GM18909 (cell line): Measurements from ENCODE around the gene HMGN3.
A peak's percentile ranks its signal among the peaks of the same experiment; 100 is the strongest.

Experiments
- ATAC-seq: cut with Tn5 transposase; IDR thresholded peaks from one replicate; pipeline ENCODE4 v1.9.1; 2021; ENCODE audit warnings: mild to moderate bottlenecking; ENCODE audit not compliant: unreplicated experiment, poor library complexity

Gene HMGN3

DNA sequence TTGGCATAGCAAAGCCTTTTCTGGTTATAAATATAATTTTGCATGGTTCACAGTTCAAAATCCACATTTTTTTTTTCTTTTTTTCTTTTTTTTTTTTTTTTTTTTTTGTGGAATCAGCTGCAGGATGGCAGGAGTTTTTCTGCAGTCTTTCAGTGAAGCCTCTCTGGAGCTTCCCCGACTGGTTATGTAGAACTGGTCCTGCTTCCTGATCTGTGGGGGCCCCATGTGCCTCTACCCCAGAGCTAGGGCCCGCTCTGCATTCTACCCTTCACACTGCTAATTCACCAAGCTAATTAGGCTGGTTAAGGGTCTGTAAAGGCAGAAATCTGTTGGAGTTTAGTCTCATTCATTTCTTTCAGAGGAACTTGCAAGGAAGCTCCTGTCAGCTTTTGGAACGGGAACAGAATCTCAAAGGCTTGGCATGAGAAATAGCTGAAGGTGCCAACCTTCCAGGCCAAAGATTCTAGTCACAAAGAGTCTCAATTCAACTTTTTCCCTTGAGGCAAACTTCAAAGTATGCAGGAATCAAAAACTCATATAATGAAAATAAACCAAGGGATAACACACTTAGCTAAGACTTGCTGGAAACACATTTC lies 45.5 kb downstream of the HMGN3 start:
- ATAC-seq = no peak

- no peak for ATAC-seq
These were observed 46.4 kb downstream of the HMGN3 start for GRCh38 chr6:79188107-79188506.

DNA sequence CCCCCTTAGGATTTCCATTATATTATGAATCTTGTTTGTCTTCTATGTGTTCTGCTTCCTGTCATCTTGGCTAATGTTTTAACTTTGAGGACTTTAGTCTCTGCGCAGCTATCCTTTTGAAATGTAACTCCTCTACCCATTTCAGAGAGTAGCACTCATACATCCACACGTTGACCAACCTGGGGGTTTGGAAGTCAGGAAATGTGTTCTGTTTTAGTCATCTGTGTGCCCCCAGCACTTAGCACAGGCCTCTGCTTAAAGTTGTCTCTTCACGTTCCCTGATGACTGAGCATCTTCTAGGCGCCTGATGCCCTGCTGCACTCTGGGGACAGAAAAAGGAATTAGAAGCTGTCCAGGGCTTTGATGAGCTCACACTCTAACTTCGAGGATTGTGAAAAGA lies 47.9 kb downstream of the HMGN3 start:
- no peak for ATAC-seq

DNA sequence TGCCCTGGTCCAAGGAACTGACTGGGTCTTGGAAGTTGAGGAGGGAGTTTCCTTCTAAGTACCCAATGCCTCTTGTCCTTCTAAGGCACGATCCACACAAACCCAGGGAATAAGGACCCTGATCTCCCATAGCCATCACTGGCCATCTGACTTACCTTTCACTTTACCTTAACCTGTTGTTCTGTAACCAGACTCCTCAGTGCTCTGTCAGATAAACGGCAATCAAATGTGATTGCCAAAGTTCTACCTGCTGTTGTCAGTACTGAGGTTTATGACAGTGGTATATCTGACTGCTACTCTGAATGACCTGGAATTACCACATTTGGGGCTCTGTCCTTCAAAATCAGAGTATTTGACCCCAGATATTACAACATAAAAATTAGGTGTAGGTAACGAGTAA lies 49.8 kb downstream of the HMGN3 start:
- ATAC-seq = no peak

- ATAC-seq = no peak
These were observed 50.4 kb downstream of the HMGN3 start for GRCh38 chr6:79184086-79184485.

GRCh38 chr6:79180052-79180451 lies 54.4 kb downstream of the HMGN3 start:
- ATAC-seq = no peak

- ATAC-seq = peak; percentile 44
These were observed 61.1 kb downstream of the HMGN3 start for GRCh38 chr6:79173378-79173777.

GRCh38 chr6:79170959-79171358 lies 63.5 kb downstream of the HMGN3 start:
- ATAC-seq = no peak

GRCh38 chr6:79170431-79170830 lies 64.1 kb downstream of the HMGN3 start:
- no peak for ATAC-seq

GRCh38 chr6:79168695-79168980 lies 65.8 kb downstream of the HMGN3 start:
- ATAC-seq = no peak

- ATAC-seq = no peak
These were observed 66.4 kb downstream of the HMGN3 start for GRCh38 chr6:79167931-79168694.

DNA sequence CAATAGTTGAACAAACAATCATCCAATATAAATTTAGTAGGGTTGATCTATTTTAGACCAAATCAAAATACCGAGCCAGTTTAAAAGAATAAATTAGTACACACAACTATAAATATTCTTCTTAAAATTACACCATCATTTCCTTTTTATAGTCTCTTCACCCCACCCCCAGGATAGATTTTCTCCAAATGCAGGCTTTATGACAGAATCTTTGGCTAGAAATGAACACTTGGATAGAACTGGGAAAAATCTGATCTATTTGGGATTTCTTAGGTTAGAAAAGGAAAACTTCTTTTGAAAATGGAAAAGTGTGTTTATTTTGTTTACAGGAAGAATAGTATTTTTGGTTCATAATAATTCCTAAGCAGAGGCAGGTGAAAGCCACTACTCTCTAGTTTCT lies 74.6 kb downstream of the HMGN3 start:
- no peak for ATAC-seq

DNA sequence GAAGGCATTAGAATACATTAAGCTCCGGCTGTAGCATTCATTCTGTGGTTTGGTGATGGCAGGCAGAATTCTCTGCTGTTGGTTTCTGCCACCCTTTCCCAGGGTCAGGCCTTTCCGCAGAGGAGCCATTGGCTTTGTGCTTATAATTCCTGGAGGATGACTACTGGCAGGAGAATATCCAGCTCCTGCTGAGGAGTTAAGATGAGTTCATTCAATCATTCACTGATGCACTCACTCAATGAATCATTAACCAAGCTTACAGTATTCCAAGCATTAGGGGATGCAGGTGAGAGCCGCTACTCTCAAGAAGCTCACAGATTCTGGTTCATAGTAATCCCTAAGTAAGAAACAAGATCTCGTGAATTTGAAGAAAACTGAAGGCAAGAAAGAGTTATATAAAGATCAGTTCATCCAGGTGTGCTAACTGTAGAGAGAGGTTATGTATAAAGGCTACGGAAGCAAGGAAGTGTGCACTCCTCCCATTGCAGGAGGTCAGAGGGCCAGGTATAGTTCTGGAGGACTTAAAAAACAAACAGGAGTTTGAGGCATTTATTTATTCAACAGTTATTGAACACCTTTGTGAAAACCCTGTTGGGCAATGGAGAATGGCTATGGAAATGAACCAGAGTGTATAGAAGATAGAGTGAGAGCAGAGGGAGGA lies 75.5 kb downstream of the HMGN3 start:
- no peak for ATAC-seq

GRCh38 chr6:79157961-79158644 lies 76.4 kb downstream of the HMGN3 start:
- ATAC-seq = no peak

DNA sequence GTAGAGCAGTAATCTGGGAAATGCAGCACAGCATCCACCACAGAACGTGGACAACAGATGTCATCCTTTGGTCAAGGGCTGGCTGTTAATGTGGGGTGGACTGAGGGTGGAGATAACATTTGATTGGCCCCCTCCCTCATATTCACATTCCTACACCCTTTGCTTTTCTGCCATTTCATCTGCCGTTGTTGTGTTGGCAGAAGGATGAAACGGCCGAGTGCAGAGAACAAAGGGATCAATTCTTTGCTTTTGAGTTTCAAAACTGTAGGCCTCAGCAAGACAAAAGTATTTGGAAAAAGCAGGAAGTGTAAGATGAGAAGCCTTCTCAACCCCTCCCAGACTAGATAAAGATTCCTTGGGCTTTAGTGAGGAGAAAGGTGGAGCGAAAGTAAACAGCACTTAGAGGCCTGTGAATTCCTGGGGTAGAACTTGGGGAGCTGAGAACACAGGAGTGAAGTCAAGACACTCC lies 82.2 kb downstream of the HMGN3 start:
- no peak for ATAC-seq
